CD8-positive, alpha-beta memory T cell (primary cell): ENCODE results near the gene CRADD. TPM values are rescaled to one million over a fixed set of nuclear protein-coding genes. Genes with fewer than 3 reads are reported as not detected.
A peak's percentile ranks its signal among the peaks of the same experiment; 100 is the strongest.

ENCODE experiments used
- CTCF ChIA-PET: fragments of 350-600 bp; sonication (Branson Sonifier 250); formaldehyde crosslinking; loops from one replicate; lab custom pipeline; 2021; ENCODE audit warnings: antibody characterized with exemption; lab: Charles Lee
- POLR2A ChIA-PET: fragments of 350-600 bp; sonication (Branson Sonifier 250); formaldehyde crosslinking; loops from one replicate; lab custom pipeline; 2021; ENCODE audit warnings: antibody characterized with exemption; lab: Charles Lee
- DNase-seq, 5 donors: peaks; one replicate each; pipeline versions ENCODE4 v3.0.0 to v3.0.0-alpha.2; 2020 to 2022; ENCODE audit warnings: mixed read lengths in 1 of 5
- H3K27ac ChIP-seq: one replicate; pipeline ENCODE4 v1.7.0; 2013; ENCODE audit warnings: low read depth, mild to moderate bottlenecking, low read length, moderate library complexity
- H3K27me3 ChIP-seq: 2 replicates; pipeline ENCODE4 v1.7.0; 2013; ENCODE audit warnings: low read length, mild to moderate bottlenecking; ENCODE audit not compliant: insufficient read depth, poor library complexity, severe bottlenecking
- H3K36me3 ChIP-seq: 2 replicates; pipeline ENCODE4 v1.7.0; 2013; ENCODE audit warnings: mild to moderate bottlenecking, low read length, moderate library complexity; ENCODE audit not compliant: insufficient read depth
- H3K4me1 ChIP-seq: 2 replicates; pipeline ENCODE4 v1.7.0; 2013; ENCODE audit warnings: mild to moderate bottlenecking, low read length, moderate library complexity; ENCODE audit not compliant: insufficient read depth
- H3K4me3 ChIP-seq: 2 replicates; pipeline ENCODE4 v1.7.0; 2013; ENCODE audit warnings: mild to moderate bottlenecking, low read length
- H3K9me3 ChIP-seq: 2 replicates; pipeline ENCODE4 v1.7.0; 2013; ENCODE audit warnings: mild to moderate bottlenecking, low read length
- H3K27ac Mint-ChIP-seq, 8 donors: one replicate each; pipeline ENCODE4 v1.8.0; 2020 to 2021; ENCODE audit warnings: mixed read lengths in 8 of 8, mild to moderate bottlenecking in 6 of 8, inconsistent platforms in 3 of 8, moderate library complexity in 3 of 8
- H3K27me3 Mint-ChIP-seq, 2 donors: one replicate each; pipeline ENCODE4 v1.8.0; 2020 to 2021; ENCODE audit warnings: mixed read lengths in 2 of 2, mild to moderate bottlenecking in 1 of 2, moderate library complexity in 1 of 2
- H3K36me3 Mint-ChIP-seq, 3 donors: one replicate each; pipeline ENCODE4 v1.8.0; 2020 to 2021; ENCODE audit warnings: mixed read lengths in 3 of 3, inconsistent platforms in 1 of 3, mild to moderate bottlenecking in 1 of 3
- H3K4me1 Mint-ChIP-seq, 3 donors: one replicate each; pipeline ENCODE4 v1.8.0; 2020 to 2021; ENCODE audit warnings: mixed read lengths in 3 of 3, inconsistent platforms in 1 of 3, mild to moderate bottlenecking in 1 of 3
- H3K4me3 Mint-ChIP-seq, 7 donors: one replicate each; pipeline ENCODE4 v1.8.0; 2020 to 2021; ENCODE audit warnings: mixed read lengths in 7 of 7, mild to moderate bottlenecking in 6 of 7, moderate library complexity in 4 of 7, inconsistent platforms in 2 of 7
- H3K9me3 Mint-ChIP-seq, 5 donors: one replicate each; pipeline ENCODE4 v1.8.0; 2020 to 2022; ENCODE audit warnings: mixed read lengths in 5 of 5, mild to moderate bottlenecking in 3 of 5, moderate library complexity in 2 of 5, inconsistent platforms in 1 of 5
- polyA plus RNA-seq: library from polyadenylated mRNA; unstranded; fragments of 300-500 nt; fragmentation: Illumina TruSeq; gene quantifications from one replicate; pipeline ENCODE4 v1.2.3, GENCODE V29; 2021
- total RNA-seq, 2 experiments: library from RNA; stranded (reverse); gene quantifications; one replicate each; pipeline ENCODE4 v1.2.3, GENCODE V29; 2021

Gene CRADD
- total and polyA plus RNA-seq, 3 experiments from 2014 or later, result 8.6 to 13.2 (median 11.7) TPM

DNA sequence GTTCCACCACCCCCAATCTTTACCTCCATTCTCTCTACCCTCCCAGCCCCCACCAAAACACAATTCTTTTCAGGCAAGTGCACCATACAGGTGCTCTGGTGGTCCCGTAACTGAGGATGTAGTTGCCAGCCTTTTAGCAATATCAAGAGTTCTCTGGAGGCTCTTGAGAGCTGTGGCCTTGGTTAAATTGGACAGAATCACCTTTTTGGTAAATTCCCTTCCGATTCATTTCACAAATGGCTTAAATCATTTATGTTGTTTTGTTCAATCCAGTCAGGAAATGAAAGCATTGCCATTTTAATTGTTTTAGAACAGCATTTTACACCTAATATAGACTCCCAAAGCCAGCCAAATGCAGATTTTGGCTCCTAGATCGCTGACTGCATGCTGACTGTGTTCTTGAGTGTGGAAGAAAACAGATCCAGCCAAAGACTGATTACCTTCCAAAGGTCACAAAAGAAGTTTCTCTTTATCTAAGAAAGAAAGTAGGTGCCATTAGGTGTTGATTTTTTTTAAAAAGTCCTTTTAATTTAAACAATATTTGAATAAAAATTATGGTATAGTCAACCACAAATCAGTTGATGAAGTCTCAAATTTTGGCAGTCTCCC lies 25.6 kb downstream of the CRADD start:
- Histone ChIP-seq H3K4me1 (no peaks in the 10 kb centered on the region), H3K27ac (no peak overlapping the region), H3K4me3 (no peak overlapping the region), H3K9me3 (no peaks in the 10 kb centered on the region), H3K36me3 (no peaks in the 10 kb centered on the region), H3K27me3 (no peaks in the 10 kb centered on the region)
- H3K4me3 Mint-ChIP-seq, result no peak overlapping the region
- H3K4me1 Mint-ChIP-seq, result peaks cover 6 to 11% (median 8%) of the 10 kb centered on the region in 3 donors
- ChIA-PET POLR2A (no interaction called here), CTCF (no interaction called here)
- H3K36me3 Mint-ChIP-seq, result peaks cover 0 to 5% (median 1%) of the 10 kb centered on the region in 3 donors
- no peak for DNase-seq
- peaks cover 0 to 1% of the 10 kb centered on the region in 2 donors for H3K27me3 Mint-ChIP-seq
- H3K27ac Mint-ChIP-seq, result peak overlapping the region in 1 of 8 donors; percentile 93
- no peaks in the 10 kb centered on the region for H3K9me3 Mint-ChIP-seq

DNA sequence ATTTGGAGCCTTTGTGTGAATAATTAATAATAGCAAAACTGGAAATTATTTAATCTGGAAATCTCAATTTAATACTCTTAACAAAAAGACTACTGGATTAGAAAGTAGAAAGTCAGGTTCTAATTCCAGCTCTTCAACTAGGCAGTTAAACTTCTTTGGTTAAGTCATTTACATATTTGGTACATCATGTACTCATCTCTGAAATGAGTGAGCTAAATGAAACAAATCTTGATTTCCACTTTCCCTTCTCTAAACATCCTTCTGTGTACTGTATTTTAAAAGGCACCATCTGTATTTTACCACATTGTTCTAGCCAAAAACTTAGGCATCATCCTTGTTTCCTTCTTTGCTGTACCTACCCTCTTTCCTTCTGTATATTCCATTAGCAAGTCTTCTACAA lies 26.9 kb downstream of the CRADD start:
- H3K27ac ChIP-seq, result no peak overlapping the region
- no peak for DNase-seq
- no peaks in the 10 kb centered on the region for H3K27me3 ChIP-seq
- no peak overlapping the region for H3K4me3 ChIP-seq
- Mint-ChIP-seq H3K4me1 (peaks cover 6 to 11% (median 8%) of the 10 kb centered on the region in 3 donors), H3K27me3 (peaks cover 0 to 1% of the 10 kb centered on the region in 2 donors), H3K4me3 (no peak overlapping the region), H3K27ac (peak overlapping the region in 1 of 8 donors; percentile 80), H3K36me3 (peaks cover 1 to 8% (median 8%) of the 10 kb centered on the region in 3 donors), H3K9me3 (peaks cover 0 to 8% (median 4%) of the 10 kb centered on the region in 5 donors)
- CTCF ChIA-PET, result no interaction called here
- no peaks in the 10 kb centered on the region for H3K36me3 ChIP-seq
- H3K9me3 ChIP-seq, result no peaks in the 10 kb centered on the region
- POLR2A ChIA-PET, result no interaction called here
- no peaks in the 10 kb centered on the region for H3K4me1 ChIP-seq

DNA sequence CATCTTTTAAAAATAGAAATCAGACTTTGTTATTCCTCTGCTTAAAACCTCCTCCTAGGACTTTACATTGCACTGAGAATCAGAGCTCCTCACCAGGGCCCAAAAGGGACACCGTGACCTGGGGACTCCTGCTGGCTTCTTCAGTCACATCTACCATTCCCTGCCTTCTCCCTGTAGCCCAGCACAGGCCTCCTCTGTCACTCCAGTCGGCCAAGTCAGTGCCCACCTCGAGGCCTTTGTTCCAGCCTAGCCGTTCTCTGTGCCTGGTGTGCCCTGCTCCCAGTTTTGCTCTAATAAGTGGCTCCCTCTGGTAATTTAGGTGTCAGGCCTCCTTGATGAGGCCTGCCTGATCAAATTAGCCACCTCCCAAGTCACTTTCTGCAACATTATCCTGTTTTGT lies 27.4 kb downstream of the CRADD start:
- ChIA-PET POLR2A (no interaction called here), CTCF (no interaction called here)
- no peak overlapping the region for H3K27ac ChIP-seq
- peaks cover 0 to 1% of the 10 kb centered on the region in 2 donors for H3K27me3 Mint-ChIP-seq
- DNase-seq, result no peak
- H3K27ac Mint-ChIP-seq, result no peak overlapping the region
- peaks cover 5 to 13% (median 8%) of the 10 kb centered on the region in 3 donors for H3K36me3 Mint-ChIP-seq
- peaks cover 6 to 11% (median 8%) of the 10 kb centered on the region in 3 donors for H3K4me1 Mint-ChIP-seq
- no peaks in the 10 kb centered on the region for H3K36me3 ChIP-seq
- H3K9me3 Mint-ChIP-seq, result peaks cover 4 to 13% (median 5%) of the 10 kb centered on the region in 5 donors
- no peaks in the 10 kb centered on the region for H3K27me3 ChIP-seq
- no peak overlapping the region for H3K4me3 ChIP-seq
- no peaks in the 10 kb centered on the region for H3K4me1 ChIP-seq
- H3K9me3 ChIP-seq, result no peaks in the 10 kb centered on the region
- no peak overlapping the region for H3K4me3 Mint-ChIP-seq

DNA sequence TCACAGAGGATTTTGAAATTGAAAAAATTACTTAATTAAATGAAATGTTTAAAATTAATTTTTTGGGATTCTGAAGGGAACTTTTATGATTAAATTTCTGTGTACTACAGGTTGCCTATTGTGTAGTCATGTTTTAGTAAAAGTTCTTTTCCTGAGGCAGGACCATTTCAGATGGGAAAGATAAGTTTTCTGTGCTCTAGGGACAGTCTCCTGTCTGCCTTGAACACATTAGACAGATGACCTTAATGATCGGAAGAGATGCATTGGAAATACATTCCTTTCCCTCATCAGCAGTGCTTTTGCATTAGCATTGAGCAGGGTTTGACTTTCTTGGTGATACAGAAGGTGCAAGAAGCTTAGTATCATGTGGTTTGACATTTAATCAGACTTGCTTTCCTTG lies 28.1 kb downstream of the CRADD start:
- H3K36me3 Mint-ChIP-seq, result peaks cover 5 to 18% (median 7%) of the 10 kb centered on the region in 3 donors
- Histone ChIP-seq H3K9me3 (no peaks in the 10 kb centered on the region), H3K27me3 (no peaks in the 10 kb centered on the region), H3K4me3 (no peak overlapping the region), H3K4me1 (no peaks in the 10 kb centered on the region), H3K27ac (no peak overlapping the region), H3K36me3 (no peaks in the 10 kb centered on the region)
- CTCF ChIA-PET, result no interaction called here
- peaks cover 4 to 19% (median 10%) of the 10 kb centered on the region in 5 donors for H3K9me3 Mint-ChIP-seq
- no peak overlapping the region for H3K27ac Mint-ChIP-seq
- H3K4me3 Mint-ChIP-seq, result no peak overlapping the region
- H3K27me3 Mint-ChIP-seq, result peaks cover 0 to 1% of the 10 kb centered on the region in 2 donors
- POLR2A ChIA-PET, result no interaction called here
- H3K4me1 Mint-ChIP-seq, result peaks cover 6 to 11% (median 8%) of the 10 kb centered on the region in 3 donors
- DNase-seq, result no peak

DNA sequence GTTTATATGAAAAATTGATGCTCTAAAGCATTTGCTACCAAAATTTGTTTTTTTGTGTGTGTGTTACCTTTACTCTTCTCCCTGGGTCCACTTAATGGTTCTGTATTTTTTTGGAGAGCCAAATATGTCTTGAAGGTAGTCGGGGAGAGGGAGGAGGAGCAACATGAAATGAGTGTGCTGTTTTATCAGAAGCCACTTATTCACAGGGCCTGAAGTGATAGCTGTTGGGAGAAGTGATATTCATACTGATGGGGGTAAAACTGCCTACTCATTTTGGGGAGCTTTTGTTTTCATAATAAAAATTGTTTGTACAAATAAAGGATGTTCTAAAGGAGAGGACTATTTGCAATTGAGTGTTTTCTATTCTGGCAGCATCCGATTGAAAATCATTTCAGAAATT lies 29.2 kb downstream of the CRADD start:
- H3K4me3 ChIP-seq, result no peak overlapping the region
- H3K4me1 ChIP-seq, result no peaks in the 10 kb centered on the region
- Mint-ChIP-seq H3K4me3 (no peak overlapping the region), H3K27ac (peak overlapping the region in 1 of 8 donors; percentile 26), H3K36me3 (peaks cover 4 to 26% (median 5%) of the 10 kb centered on the region in 3 donors), H3K27me3 (peaks cover 0 to 1% of the 10 kb centered on the region in 2 donors), H3K4me1 (peaks cover 6 to 15% (median 8%) of the 10 kb centered on the region in 3 donors), H3K9me3 (peaks cover 4 to 23% (median 10%) of the 10 kb centered on the region in 5 donors)
- no peaks in the 10 kb centered on the region for H3K36me3 ChIP-seq
- POLR2A ChIA-PET, result no interaction called here
- DNase-seq, result no peak
- no peaks in the 10 kb centered on the region for H3K27me3 ChIP-seq
- H3K9me3 ChIP-seq, result no peaks in the 10 kb centered on the region
- no peak overlapping the region for H3K27ac ChIP-seq
- CTCF ChIA-PET, result no interaction called here

DNA sequence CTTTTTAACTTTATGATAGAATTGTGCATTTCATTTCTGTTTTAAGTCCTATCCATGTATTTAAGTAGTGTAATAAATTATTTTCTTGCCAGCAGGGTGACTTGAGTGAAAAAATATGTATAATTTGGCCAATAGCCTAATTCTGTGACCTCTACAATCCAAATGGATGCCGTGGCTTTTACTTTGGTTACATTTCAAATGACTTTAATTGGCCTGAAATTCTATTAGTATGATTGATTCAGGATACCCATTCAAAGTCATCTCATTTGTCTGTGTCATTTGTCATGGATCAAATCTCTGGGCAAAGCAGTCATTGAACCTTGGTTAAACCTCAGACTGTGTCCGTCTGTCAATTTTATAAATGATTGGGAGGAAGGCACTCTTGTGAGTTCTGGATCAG lies 29.6 kb downstream of the CRADD start:
- DNase-seq, result no peak
- Mint-ChIP-seq H3K27ac (no peak overlapping the region), H3K4me3 (no peak overlapping the region), H3K9me3 (peaks cover 4 to 24% (median 10%) of the 10 kb centered on the region in 5 donors), H3K27me3 (peaks cover 0 to 1% of the 10 kb centered on the region in 2 donors), H3K36me3 (peaks cover 4 to 28% (median 5%) of the 10 kb centered on the region in 3 donors), H3K4me1 (peaks cover 7 to 17% (median 8%) of the 10 kb centered on the region in 3 donors)
- H3K4me1 ChIP-seq, result no peaks in the 10 kb centered on the region
- H3K36me3 ChIP-seq, result no peaks in the 10 kb centered on the region
- POLR2A ChIA-PET, result no interaction called here
- H3K27me3 ChIP-seq, result no peaks in the 10 kb centered on the region
- H3K9me3 ChIP-seq, result no peaks in the 10 kb centered on the region
- no peak overlapping the region for H3K27ac ChIP-seq
- CTCF ChIA-PET, result no interaction called here
- no peak overlapping the region for H3K4me3 ChIP-seq

DNA sequence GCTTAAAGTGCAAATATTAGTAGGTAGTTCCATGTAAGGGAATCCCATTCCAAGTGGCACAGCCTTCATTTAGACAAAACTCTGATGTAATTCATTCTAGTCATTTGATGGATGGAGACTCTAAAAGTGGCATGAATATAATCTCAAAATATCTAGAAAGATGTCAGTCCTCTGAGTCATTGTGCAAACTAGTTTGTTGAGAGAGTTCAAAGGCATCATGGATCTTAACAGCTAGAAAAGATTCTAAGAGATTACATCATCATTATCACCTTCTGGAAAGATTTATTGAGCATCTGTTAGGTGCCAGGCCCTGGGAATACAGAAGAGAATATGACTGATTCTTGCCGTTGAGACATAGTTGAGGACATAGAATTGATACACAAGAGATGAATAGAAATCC lies 30.7 kb downstream of the CRADD start:
- peaks cover 5 to 28% (median 8%) of the 10 kb centered on the region in 3 donors for H3K36me3 Mint-ChIP-seq
- DNase-seq, result no peak

DNA sequence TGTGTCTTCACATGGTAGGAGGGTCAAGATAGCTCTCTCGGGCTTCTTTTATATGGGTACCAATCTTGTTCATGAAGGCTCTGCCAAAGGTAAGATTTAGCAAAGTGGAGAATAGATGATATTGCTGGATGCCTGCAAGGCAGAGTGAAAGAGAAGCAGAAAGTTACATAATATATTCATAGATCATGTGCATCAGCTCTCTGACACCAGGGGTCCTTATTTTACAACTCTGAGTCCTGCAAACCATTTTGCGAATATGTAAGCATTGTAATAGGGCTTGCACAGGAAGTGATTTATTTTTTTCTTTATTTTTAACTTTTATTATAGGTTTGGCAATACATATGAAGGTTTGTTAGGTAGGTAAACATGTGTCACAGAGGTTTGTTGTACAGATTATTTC lies 31.8 kb downstream of the CRADD start:
- H3K27ac ChIP-seq, result no peak overlapping the region
- no peak overlapping the region for H3K27ac Mint-ChIP-seq
- POLR2A ChIA-PET, result no interaction called here
- H3K4me1 ChIP-seq, result no peaks in the 10 kb centered on the region
- H3K36me3 ChIP-seq, result no peaks in the 10 kb centered on the region
- H3K4me3 Mint-ChIP-seq, result no peak overlapping the region
- peaks cover 4 to 24% (median 10%) of the 10 kb centered on the region in 5 donors for H3K9me3 Mint-ChIP-seq
- H3K27me3 Mint-ChIP-seq, result no peaks in the 10 kb centered on the region
- CTCF ChIA-PET, result no interaction called here
- H3K4me1 Mint-ChIP-seq, result peaks cover 10 to 25% (median 11%) of the 10 kb centered on the region in 3 donors
- no peak for DNase-seq
- no peak overlapping the region for H3K4me3 ChIP-seq
- H3K36me3 Mint-ChIP-seq, result peaks cover 5 to 28% (median 8%) of the 10 kb centered on the region in 3 donors
- H3K9me3 ChIP-seq, result no peaks in the 10 kb centered on the region
- no peaks in the 10 kb centered on the region for H3K27me3 ChIP-seq

More for the DNA sequence above, 30.7 kb downstream of the CRADD start:
- no peak overlapping the region for H3K4me3 Mint-ChIP-seq
- POLR2A ChIA-PET, result no interaction called here
- Histone ChIP-seq H3K4me1 (no peaks in the 10 kb centered on the region), H3K4me3 (no peak overlapping the region), H3K27ac (no peak overlapping the region), H3K9me3 (no peaks in the 10 kb centered on the region), H3K27me3 (no peaks in the 10 kb centered on the region), H3K36me3 (no peaks in the 10 kb centered on the region)
- no peaks in the 10 kb centered on the region for H3K27me3 Mint-ChIP-seq
- H3K9me3 Mint-ChIP-seq, result peaks cover 4 to 24% (median 10%) of the 10 kb centered on the region in 5 donors
- CTCF ChIA-PET, result no interaction called here
- no peak overlapping the region for H3K27ac Mint-ChIP-seq
- H3K4me1 Mint-ChIP-seq, result peaks cover 10 to 25% (median 11%) of the 10 kb centered on the region in 3 donors
